Measurements from ENCODE around the gene DDN.

The DDN gene

DNA sequence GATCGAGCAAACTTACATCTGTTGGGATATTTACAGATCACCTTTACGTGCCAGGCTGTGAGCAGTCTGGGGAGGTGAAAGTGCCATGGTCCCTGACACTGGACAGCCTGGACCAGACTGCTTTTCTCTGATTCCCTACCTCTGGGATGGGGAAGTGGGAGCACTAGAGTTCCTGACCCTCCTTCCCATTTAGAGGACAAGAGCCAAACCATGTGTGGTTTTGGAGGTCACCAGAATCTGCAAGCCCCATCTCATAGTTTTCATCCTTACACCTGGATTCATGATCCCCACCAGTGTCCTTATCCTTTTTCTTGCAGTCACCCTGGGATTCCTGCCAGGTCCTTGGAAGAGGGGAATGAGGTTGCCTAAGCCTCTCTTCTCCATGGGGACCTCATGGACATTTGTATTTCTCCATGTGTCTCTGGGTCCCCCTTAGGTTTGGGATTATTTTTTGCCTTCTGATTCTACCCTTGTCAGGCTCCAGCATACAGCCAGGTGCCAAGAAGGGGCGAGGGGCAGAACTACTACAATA is 26.2 kb downstream of the DDN start:
- no peak overlapping the region for H3K27ac ChIP-seq
- no peak for TF ChIP-seq ZFX (IDR thresholded peaks at IDR 0.05)
- TF ChIP-seq CTCF (conservative IDR thresholded peaks at IDR 0.05), result no peak

DNA sequence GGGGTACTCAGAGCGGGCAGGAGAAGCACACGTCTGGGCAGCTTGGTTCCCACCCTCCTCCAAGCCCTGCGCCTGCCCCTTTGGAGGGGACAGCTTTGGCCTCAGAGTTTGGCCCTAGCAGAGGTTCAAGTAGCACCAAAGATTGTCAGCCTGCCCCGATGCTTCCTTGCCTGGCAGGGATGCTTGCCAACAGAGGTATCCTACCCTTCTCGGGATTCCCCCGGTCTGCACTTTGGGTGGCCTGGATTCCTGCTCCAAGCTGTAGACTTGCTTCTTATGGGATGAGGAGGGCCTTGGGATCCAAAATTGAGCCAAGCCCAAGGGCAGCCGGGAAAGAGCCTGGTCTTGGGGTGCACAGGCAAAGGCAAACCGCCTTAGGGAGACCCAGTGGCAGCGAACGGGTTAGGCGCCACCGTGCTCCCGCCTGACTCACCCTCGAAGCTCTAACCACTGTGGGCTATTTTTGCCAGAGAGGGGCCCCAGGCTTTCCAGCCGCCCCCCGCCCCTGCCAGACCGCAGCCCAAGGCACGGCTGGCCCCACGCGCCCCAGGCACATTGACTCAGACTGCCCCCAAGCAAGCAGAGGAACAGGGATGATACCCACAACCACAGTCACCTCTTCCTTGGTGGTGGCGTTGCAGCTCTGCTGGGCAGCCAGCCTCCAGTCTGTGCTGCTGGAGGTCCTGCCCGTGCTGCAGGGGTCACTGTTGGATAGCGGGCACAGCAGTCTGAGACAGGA is 26.8 kb downstream of the DDN start:
- TF ChIP-seq ZFX (IDR thresholded peaks at IDR 0.05) (no peak), CTCF (conservative IDR thresholded peaks at IDR 0.05) (no peak)
- H3K27ac ChIP-seq, result no peak overlapping the region

DNA sequence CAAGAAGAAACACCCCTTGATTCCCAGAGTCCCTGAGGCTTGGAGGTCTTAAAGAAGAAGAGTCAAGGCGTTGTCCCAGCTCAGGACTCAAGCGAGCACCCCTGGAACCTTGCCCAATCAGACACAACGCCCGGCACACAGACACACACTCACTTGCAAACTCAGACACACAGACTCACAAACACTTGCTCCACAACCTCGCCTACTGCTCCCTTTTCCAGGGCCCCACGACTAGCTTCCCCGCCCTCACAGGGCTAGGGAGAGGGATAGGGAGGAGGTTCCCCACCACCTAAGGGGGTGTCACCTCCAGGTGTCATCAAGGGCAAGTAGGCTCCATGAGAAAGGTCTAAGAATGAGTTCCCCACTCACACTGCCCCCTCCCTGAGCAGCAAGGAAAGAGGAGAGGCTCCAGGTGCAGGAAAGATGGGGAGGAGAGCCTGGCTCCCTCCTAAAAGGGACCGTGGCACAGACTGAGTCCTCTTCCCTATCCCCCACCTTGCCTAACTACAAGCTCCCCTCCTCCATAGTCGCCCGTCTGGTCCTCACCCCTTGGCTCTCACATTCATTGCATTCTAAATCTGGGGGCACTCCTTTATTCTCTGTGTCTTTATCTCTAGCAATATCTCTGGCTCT is 28.4 kb downstream of the DDN start:
- TF ChIP-seq ZFX (IDR thresholded peaks at IDR 0.05), result no peak
- TF ChIP-seq CTCF (conservative IDR thresholded peaks at IDR 0.05), result no peak
- peak overlapping the region; percentile 64 for H3K27ac ChIP-seq

- H3K27ac ChIP-seq, result no peak overlapping the region
- no peak for TF ChIP-seq CTCF (conservative IDR thresholded peaks at IDR 0.05)
- no peak for TF ChIP-seq ZFX (IDR thresholded peaks at IDR 0.05)
Measured at GRCh38 chr12:48969833-48970701, 29.1 kb downstream of the DDN start.

DNA sequence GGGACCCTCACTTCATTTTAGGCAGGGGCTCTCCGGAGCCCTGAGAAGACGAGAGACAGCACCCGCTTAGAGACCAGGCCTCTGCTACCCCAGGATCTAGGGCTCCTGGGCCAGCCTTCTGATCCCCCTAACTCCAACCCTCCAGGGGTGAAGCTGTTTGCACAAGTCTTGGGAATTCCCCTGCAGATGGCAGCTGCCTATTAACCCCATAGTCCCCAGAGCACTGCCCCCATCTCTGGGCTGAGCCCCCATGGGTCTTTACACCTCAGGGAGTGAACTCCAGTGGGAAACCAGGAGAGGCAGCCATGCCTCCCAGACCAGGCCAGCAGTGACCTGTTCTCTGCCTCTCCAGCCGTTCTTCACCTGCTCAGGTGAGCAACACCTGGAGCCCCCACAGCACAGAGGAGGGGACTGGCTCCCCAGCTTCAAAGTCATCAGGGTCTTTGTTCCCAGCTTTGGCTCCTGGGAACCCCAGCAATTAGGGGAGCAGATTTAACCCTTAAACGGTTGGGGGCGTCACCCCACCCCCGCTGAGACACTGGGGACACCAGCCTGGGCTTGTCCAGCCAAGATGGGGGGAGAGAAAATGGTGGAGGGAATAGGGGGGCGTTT is 29.9 kb downstream of the DDN start:
- H3K27ac ChIP-seq, result no peak overlapping the region
- TF ChIP-seq ZFX (IDR thresholded peaks at IDR 0.05) (no peak), CTCF (conservative IDR thresholded peaks at IDR 0.05) (no peak)

GRCh38 chr12:48968467-48968866 is 30.7 kb downstream of the DDN start:
- TF ChIP-seq CTCF (conservative IDR thresholded peaks at IDR 0.05) (no peak), ZFX (IDR thresholded peaks at IDR 0.05) (no peak)

More at GRCh38 chr12:48968467-48968866, 30.7 kb downstream of the DDN start:
- H3K27ac ChIP-seq, result no peak overlapping the region
